Loucy (cell line): ENCODE data around the gene DPH6.
"Not testable (repeated sequence)": the region's sequence is repeated elsewhere in the genome, so short reads cannot be mapped to it uniquely, and the experiment has no call there.

ENCODE experiments used
- H2AFZ ChIP-seq: fragments of 200-600 bp; sonication (generic); 2 replicates; pipeline ENCODE4 v1.6.0; 2016; ENCODE audit warnings: antibody characterized with exemption, mild to moderate bottlenecking, low read length, moderate library complexity
- H3F3A ChIP-seq: fragments of 200-600 bp; 2 replicates; pipeline ENCODE4 v1.6.0; 2016; ENCODE audit warnings: antibody characterized with exemption, low read depth, mild to moderate bottlenecking
- H3K27me3 ChIP-seq: fragments of 200-600 bp; sonication (generic); 2 replicates; pipeline ENCODE4 v1.6.1; 2014; ENCODE audit warnings: low read length, mild to moderate bottlenecking; ENCODE audit not compliant: insufficient read depth, poor library complexity, severe bottlenecking
- H3K36me3 ChIP-seq: fragments of 200-600 bp; sonication (generic); 2 replicates; pipeline ENCODE4 v1.6.1; 2016; ENCODE audit warnings: low read length; ENCODE audit not compliant: insufficient read depth
- H3K4me1 ChIP-seq: fragments of 200-600 bp; sonication (generic); 2 replicates; pipeline ENCODE4 v1.5.1; 2014; ENCODE audit warnings: low read length, mild to moderate bottlenecking; ENCODE audit not compliant: insufficient read depth, poor library complexity, severe bottlenecking
- H3K4me2 ChIP-seq: fragments of 200-600 bp; sonication (generic); 2 replicates; pipeline ENCODE4 v1.6.0; 2014; ENCODE audit warnings: antibody characterized with exemption, low read length, low read depth, mild to moderate bottlenecking; ENCODE audit not compliant: poor library complexity, severe bottlenecking
- H3K4me3 ChIP-seq: fragments of 200-600 bp; sonication (generic); 2 replicates; pipeline ENCODE4 v1.5.1; 2014; ENCODE audit warnings: low read length, mild to moderate bottlenecking, mixed read lengths; ENCODE audit not compliant: poor library complexity, severe bottlenecking
- H3K79me2 ChIP-seq: fragments of 200-600 bp; sonication (generic); 2 replicates; pipeline ENCODE4 v1.6.1; 2014; ENCODE audit warnings: low read length; ENCODE audit not compliant: insufficient read depth
- H3K9ac ChIP-seq: fragments of 200-600 bp; sonication (generic); 2 replicates; pipeline ENCODE4 v1.6.0; 2014; ENCODE audit warnings: mild to moderate bottlenecking, low read depth, low read length, moderate library complexity; ENCODE audit not compliant: poor library complexity, severe bottlenecking
- H3K9me2 ChIP-seq: fragments of 200-600 bp; sonication (generic); replicated peaks from 2 replicates; pipeline ENCODE4 v1.6.1; 2016; ENCODE audit warnings: low read depth, low read length, mixed read lengths
- H3K9me3 ChIP-seq: fragments of 200-600 bp; sonication (generic); 2 replicates; pipeline ENCODE4 v1.6.1; 2014; ENCODE audit warnings: mild to moderate bottlenecking, antibody characterized with exemption, low read length, low read depth; ENCODE audit not compliant: insufficient read depth
- H4K20me1 ChIP-seq: fragments of 200-600 bp; sonication (generic); 2 replicates; pipeline ENCODE4 v1.6.0; 2014; ENCODE audit warnings: antibody characterized with exemption, low read length, mild to moderate bottlenecking; ENCODE audit not compliant: insufficient read depth, poor library complexity, severe bottlenecking
- CTCF ChIP-seq: fragments of 200-600 bp; sonication (generic); conservative IDR thresholded peaks from 2 replicates; pipeline ENCODE4 v1.5.1; 2014; ENCODE audit warnings: mild to moderate bottlenecking, antibody characterized with exemption, low read length
- EZH2phosphoT487 ChIP-seq: fragments of 200-600 bp; IDR thresholded peaks from 2 replicates; pipeline ENCODE4 v1.6.1; 2018; ENCODE audit warnings: antibody characterized with exemption, mild to moderate bottlenecking, moderate library complexity, borderline replicate concordance

Gene DPH6

GRCh38 chr15:35443376-35443775, 102.6 kb downstream of the DPH6 start:
- no peaks in the 10 kb centered on the region for H4K20me1 ChIP-seq
- no peaks in the 10 kb centered on the region for H3K36me3 ChIP-seq
- H3K27me3 ChIP-seq = no peaks in the 10 kb centered on the region
- H3K9me2 ChIP-seq = no peaks in the 10 kb centered on the region
- no peak overlapping the region for H2AFZ ChIP-seq
- no peak overlapping the region for H3K4me3 ChIP-seq
- no peaks in the 10 kb centered on the region for H3F3A ChIP-seq
- H3K9ac ChIP-seq = no peak overlapping the region
- no peak for TF ChIP-seq EZH2phosphoT487
- no peak for TF ChIP-seq CTCF
- no peaks in the 10 kb centered on the region for H3K79me2 ChIP-seq
- H3K4me2 ChIP-seq = no peak overlapping the region
- no peaks in the 10 kb centered on the region for H3K9me3 ChIP-seq
- no peaks in the 10 kb centered on the region for H3K4me1 ChIP-seq

- Histone ChIP-seq H3K27me3 (no peaks in the 10 kb centered on the region), H3K9me3 (no peaks in the 10 kb centered on the region), H3K4me3 (no peak overlapping the region), H3K4me1 (no peaks in the 10 kb centered on the region), H3K79me2 (no peaks in the 10 kb centered on the region), H3K9me2 (no peaks in the 10 kb centered on the region), H3K36me3 (no peaks in the 10 kb centered on the region), H4K20me1 (no peaks in the 10 kb centered on the region), H2AFZ (no peak overlapping the region), H3F3A (no peaks in the 10 kb centered on the region), H3K4me2 (no peak overlapping the region), H3K9ac (no peak overlapping the region)
- TF ChIP-seq EZH2phosphoT487 (no peak), CTCF (no peak)
These were observed 103.2 kb downstream of the DPH6 start for GRCh38 chr15:35442742-35443141.

- not testable (repeated sequence) for H3K36me3 ChIP-seq, H3K4me1 ChIP-seq, H3K9me3 ChIP-seq, H3K79me2 ChIP-seq, H3K9me2 ChIP-seq, H3K9ac ChIP-seq, H4K20me1 ChIP-seq, H2AFZ ChIP-seq, H3K4me2 ChIP-seq, H3K27me3 ChIP-seq, H3F3A ChIP-seq, H3K4me3 ChIP-seq
These were observed 104.7 kb downstream of the DPH6 start for GRCh38 chr15:35441279-35441678.

GRCh38 chr15:35440265-35440664, 105.7 kb downstream of the DPH6 start:
- no peaks in the 10 kb centered on the region for H3K4me1 ChIP-seq
- no peaks in the 10 kb centered on the region for H3K27me3 ChIP-seq
- H3K4me2 ChIP-seq = no peak overlapping the region
- H3K36me3 ChIP-seq = no peaks in the 10 kb centered on the region
- no peak overlapping the region for H3K4me3 ChIP-seq
- H4K20me1 ChIP-seq = no peaks in the 10 kb centered on the region
- H2AFZ ChIP-seq = no peak overlapping the region
- H3K9me2 ChIP-seq = no peaks in the 10 kb centered on the region
- peaks cover 5% of the 10 kb centered on the region; the same call in 1 of the 2 replicates for H3K9me3 ChIP-seq
- no peaks in the 10 kb centered on the region for H3F3A ChIP-seq
- TF ChIP-seq CTCF (no peak), EZH2phosphoT487 (no peak)
- no peak overlapping the region for H3K9ac ChIP-seq
- H3K79me2 ChIP-seq = no peaks in the 10 kb centered on the region
